Fibroblast of skin of scalp (primary cell): ENCODE data around the gene CLASP1.
"Not testable (repeated sequence)": the region's sequence is repeated elsewhere in the genome, so short reads cannot be mapped to it uniquely, and the experiment has no call there.

Source experiments
- DNase-seq: peaks from one replicate; pipeline ENCODE4 v3.0.0-alpha.2; 2013

CLASP1 gene

DNA sequence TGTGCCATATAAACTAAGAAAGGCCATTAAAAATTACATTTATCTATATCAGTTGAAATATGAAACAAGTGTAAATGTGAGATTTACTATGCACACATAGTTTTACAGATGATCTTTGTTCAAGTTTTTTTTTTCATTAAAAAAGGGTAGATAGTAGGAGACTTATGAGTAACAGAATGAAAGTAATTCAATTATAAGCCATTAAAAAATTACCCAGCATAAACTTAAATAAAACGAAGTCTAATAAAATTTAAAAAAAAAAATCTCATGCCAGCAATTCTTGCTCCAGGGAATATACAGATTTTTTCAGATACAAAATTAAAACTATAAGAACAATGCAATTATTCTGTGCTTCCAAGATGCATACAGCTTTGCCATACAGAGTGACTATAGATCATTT lies 236.9 kb downstream of the CLASP1 start:
- DNase-seq = no peak

DNA sequence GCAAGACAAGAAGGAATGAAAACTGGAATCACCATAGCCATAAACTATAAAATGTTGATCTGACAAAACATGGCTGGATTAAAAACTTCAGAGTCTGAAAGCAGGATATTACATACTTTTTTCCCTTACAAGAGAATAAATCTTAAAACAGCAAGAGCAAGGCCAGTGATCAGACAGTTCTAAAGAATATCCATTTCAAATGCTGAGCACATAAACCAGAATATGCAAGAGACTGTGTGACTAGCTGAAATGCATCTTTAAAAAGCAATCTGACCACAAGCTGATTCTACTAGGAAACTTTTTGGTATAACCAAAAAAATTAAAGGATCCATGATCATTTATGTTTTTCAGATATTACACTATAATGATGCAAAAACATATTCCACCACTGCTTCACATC lies 239.3 kb downstream of the CLASP1 start:
- DNase-seq = no peak

DNA sequence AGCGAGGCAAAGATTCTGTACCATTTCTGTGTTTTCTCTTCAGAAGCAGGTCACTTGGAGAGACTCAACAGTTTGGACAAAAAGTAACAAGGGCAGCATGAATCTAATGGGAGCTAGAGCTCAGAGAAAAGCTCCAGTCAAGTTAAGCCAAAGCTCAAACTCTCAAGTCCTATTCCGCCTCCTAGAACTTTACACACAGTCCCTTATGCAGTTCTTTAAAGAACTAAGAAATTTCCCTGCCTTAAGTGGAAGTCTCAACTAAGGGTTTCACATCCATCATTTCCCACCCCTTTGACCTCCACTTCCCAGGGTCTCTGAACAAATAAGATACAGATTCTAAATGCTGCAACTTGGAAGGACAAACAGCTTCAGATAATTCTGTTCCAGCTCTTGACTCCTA lies 239.9 kb downstream of the CLASP1 start:
- DNase-seq = no peak

DNA sequence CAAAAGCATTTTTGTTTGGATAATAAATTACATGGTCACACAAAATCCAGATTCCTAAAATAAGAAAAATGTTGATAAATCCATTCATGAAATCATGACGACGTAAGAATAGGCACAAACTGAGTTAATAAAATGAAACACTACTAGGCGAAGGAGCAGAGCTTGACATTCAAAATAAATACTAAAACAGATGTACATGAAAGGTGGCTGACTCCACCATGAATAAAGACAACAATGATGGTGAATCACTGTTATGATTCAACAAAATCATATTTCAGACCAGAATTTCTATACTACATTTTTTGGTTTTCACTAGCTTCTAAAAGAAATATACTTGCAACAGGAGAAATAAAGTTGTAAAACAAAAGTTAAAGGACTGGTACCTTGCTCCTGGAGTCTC lies 240.6 kb downstream of the CLASP1 start:
- DNase-seq = no peak

DNA sequence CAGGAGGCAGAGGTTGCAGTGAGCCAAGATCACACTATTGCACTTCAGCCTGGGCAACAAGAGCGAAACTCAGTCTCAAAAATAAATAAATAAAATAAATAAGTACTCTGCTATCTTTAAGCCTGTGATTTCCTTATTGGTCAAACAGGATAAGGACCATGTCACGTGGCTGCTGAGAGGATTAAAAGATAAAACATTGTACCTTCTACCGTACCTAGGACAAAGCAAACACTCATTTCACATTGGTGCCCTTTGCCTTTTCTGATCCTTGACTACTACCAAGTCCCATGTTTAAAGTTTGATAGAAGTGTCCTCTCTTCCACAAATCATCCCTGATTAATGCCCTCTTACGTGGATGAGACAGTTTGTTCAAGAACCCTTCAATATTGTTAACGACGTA lies 244.0 kb downstream of the CLASP1 start:
- no peak for DNase-seq

DNA sequence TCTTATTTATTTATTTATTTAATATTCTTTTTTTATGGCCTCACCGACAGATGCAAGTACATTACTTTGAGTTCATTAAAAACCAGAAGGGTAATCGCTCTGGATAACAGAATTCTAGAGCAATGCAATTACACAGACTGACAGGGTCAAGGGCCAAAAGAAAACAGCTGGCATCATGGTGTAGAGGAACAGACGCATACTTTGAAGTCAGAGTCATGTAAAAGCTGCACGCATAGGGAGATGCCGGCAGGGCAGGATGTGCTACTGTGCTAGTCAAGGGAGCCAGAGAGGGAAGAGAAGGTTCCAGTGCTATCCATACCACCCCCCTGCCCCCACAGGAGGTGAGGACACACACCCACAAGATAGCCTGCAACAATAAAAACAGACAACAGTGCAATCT lies 249.1 kb downstream of the CLASP1 start:
- DNase-seq = peak; percentile 42

DNA sequence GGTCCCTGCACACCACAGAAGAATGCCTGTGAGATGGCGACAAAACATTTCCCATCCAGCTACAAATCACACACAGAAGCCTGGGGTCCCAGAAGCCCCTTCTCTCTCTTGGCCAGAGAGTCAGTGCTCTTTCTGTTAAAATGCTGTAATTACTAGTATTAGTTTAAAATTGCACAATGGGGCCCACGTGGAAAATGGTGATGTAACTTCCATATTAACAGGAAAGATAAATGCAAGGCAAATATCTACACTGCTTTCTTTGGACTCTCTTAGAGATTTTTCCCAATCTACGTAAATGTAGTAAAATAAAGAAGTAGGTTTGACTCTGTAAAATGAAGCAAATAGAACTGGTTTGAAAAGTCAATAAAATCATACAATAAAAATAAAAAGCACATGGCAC lies 250.4 kb downstream of the CLASP1 start:
- DNase-seq = no peak

DNA sequence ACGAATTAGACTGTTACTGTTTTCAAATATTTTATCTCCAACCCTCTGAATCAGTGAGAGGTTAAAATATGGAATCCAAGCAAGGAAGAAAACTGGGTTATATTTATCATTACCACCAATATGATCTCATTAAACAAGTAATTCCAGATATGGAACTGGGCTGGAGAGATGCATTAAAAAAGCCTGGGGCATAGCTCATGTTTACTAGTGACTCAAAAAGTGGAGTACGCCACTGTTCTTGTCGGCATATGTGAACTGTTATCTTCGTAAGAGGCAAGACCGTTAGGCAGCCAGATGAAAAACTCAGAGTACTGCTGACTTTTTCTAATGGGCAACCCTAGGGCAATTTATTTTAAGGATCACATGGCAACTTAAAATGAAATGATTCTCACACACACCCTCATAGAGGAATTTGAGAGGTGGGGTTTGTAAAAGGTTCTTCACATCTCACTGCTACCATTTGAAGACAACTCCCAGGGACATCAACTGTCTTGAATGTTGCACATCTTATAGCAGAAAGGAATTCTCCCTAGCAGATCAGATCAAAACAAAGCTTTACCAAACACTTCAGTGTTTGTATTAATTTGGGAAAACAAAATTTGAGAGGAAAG lies 259.1 kb downstream of the CLASP1 start:
- no peak for DNase-seq

DNA sequence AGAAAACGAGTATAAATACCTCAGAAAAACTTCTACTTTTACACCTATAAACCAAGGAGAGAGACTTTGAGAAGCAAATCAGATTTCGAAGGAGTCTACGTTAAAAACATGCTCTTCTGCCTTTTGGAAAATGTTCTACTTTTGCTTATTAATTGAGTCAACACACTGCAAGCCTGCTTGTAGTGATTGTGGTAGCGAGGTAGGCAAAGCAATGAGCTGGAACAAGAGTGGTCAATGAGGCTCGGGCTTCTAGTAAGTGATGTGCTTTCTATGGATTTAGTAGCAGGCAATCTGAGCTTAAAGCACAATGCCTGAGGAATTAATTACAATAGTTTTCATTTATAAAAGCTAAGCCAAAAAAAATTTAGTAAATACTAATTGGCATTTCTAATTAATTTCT lies 260.9 kb downstream of the CLASP1 start:
- DNase-seq = no peak

DNA sequence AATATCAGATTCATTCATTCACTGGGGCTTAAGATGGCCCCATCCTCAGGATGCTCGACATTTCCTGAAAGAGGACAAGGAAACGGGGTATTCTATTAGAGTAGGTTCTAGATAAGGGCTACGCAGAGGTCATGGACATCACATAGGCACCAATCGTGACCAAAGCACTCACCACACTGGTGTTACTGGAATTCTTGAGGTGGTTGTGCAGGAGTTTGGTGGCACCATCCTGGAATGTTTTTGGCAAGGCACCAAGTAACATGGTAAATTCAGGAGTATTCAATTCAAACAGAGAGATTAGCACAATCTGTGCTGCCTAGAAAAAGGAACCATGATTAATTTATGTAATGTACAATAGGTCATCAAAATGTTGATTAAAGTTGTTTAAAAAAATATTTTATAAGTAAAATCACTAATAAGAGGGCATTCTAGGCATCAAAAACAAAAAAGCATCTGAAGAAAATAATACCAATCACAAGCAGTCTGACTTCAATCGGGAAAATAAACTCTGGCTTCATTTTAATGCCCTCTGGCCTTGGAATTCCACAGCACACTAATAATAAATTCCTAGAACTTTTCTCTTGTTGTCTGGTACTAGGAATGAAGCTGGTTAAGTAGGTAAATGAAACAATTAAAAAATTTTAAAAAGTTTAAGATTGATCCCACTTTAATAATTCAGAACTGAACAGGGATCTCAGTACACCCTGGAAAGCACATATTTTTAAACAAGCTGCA lies 261.5 kb downstream of the CLASP1 start:
- DNase-seq = no peak

DNA sequence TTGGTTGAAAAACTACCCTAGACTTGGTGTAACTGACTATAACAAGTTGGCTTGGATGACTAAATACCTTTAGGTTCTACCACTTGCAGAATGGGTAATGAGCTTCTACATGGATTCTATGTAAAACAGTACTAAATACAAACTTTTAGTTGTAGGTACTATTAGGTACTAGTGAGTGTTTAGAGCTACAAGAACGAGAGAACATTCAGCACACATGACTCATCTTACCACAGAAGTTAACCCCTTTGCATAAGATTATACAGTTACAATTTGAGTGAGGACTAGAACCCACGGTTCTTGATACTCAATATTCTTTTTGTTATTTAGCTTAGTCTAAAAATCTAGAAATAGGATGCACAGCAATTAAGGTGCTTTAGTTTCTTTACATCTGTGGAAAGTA lies 262.6 kb downstream of the CLASP1 start:
- peak; percentile 25 for DNase-seq

DNA sequence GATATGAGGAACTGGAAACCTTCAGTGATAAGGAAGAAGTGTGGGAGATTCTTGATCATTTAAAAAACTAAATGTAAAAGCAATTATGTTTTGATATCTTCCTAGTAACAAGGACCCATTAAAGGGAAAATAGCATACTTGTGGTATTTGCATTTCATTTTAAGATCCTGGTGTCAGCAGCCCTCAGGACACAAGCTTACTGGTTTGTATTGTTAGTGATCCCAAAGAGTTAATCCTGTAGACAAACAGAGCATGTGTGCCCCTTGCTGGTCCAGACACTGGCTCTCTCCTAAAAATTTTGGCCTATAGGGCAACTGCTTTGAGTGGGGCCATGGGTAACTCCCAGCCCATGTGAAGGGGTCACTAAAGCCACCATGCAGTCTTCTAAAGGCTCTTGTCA lies 263.2 kb downstream of the CLASP1 start:
- no peak for DNase-seq

DNA sequence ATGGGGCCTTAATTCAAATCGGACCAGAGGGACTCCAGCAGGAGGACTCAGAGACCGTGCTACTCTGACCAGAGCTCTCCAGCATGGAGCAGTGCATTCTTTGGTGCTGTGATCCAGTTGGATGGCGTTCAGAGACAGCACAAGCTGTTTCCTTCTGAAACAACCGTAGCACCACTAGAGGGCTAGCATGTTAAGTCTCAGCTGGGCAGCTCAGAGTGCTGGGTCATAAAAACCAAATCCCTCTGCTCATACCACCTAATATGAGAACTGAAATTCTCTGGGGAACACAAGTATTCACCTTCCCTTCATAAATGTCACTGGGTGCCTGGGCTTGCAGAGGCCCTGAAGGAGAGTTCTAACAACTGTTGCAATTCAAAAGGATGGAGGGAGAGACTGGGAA lies 266.5 kb downstream of the CLASP1 start:
- DNase-seq = no peak

DNA sequence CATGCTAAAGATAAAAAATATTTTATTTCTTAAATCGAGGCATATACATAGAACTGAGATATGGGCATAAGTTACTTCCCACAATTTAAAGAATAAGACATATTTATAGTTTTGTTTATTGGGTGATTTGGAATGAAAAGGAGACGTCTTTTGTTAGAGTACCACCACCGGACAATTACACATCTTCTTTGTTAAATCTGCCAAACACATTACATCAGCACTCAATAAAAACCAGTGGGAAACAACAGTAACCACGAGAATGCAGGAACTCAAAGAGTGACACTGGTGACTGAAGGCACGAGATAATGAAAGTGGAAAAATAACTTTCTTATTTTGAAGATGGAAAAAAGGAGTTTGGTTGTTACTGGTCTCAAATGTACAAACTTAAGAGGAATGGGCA lies 271.6 kb downstream of the CLASP1 start:
- peak; percentile 18 for DNase-seq

DNA sequence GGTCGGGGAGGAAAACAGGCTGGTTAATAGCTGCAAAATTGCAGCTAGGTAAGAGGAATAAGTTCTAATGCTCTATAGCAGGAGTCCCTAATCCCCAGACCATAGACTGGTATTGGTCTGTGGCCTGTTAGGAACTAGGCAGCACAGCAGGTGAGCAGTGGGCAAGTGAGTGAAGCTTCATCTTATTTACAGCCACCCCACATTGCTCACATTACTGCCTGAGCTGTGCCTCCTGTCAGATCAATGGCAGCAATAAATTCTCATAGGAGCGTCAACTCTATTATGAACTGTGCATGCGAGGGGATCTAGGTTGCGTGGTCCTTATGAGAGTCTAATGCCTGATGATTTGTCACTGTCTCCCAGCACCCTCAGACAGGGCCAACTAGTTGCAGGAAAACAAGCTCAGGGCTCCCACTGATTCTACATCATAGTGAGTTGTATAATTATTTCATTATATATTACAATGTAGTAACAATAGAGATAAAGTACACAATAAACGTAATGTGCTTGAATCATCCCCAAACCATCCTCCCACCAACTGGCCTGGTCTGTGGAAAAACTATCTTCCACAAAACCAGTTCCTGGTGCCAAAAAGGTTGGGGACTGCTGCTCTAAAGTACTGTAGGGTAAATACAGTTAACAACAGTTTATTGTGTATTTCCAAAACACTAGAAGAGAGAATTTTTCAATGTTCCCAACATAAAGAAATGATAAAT lies 272.6 kb downstream of the CLASP1 start:
- no peak for DNase-seq

DNA sequence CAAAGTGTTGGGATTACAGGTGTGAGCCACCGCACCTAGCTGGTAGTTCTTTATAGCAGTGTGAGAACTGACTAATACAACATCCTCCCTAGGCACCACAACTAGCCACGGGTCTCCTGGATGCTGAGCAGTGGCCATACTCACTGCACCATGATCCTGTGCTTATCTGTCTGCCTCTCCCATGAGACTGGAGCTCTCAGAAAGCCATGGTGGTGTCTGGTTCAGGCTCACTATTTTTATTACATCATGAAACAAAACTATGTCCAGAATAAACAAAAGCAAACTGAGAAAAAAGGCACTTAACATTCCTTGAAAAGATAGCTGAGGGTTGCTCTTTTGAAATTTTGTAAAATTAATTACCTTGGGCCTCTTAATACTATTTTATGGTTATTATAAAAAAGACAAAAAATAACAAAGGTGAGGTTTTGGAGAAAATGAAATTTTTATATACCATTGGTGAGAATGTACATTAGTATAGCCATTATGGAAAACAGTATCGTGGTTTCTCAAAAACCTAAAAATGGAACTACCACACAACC lies 273.6 kb downstream of the CLASP1 start:
- peak; percentile 45 for DNase-seq

DNA sequence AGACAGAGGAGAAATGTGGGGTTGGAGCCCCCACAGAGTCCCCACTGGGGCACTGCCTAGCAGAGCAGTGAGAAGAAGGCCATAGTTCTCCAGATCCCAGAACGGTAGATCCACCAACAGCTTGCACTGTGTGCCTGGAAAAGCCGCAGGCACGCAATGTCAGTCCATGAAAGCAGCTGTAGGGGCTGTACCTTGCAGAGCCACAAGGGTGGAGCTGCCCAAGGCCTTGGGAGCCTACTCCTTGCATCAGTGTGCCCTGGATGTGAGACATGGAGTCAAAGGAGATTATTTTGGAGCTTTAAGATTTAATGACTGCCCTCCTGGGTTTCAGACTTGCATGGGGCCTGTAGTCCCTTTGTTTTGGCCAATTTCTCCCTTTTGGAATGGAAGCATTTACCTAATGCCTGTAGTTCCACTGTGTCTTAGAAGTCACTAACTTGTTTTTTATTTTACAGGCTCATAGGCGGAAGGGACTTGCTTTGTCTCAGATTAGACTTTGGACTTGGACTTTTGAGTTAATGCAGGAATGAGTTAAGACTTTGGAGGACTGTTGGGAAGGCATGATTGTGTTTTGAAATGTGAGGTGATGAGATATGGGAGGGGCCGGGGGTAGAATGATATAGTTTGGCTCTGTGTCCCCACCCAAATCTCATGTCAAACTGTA lies 274.7 kb downstream of the CLASP1 start:
- DNase-seq = not testable (repeated sequence)

DNA sequence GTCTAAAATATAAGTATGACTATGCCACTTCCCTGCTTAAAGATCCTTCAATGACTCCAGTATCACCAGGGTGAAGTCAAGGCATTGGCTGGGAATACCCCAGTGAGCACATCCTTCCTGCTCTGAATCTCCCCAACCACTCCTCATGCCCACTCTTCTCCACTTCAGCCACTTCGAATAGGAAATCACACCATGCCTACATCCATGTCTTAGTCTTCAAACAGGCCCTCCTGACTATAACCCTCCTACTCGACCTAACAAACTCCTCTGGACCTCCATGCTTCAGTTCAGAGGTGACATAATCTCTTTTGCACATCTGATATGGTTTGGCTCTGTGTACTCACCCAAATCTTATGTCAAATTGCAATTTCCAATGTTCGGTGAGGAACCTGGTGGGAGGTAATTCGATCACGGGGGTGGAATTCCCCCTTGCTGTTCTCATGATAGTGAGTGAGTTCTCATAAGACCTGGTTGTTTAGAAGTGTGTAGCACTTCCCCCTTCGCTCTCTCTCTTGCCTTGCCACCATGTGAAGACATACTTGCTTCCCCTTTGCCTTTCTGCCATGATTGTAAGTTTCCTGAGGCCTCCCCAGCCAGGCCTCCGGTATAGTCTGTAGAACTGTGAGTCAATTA lies 276.4 kb downstream of the CLASP1 start:
- no peak for DNase-seq

DNA sequence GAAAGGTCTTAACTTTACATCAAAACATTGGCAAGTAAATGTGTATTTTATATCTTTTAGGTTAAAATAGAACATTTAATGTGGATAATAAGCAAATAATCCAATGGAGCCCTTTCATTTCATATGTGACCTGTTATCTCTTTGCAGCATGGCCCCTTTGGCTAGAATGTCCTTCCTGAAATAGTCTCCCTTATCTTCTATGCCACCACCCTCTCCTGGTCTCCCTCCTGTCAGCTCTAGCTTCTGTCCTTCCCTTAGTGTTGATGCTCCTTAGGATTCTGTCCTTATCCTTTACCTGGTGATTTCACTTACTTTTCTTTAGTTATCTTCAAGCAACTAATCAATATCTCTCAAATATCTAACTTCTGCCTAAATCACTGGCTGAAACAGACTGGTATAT lies 277.2 kb downstream of the CLASP1 start:
- DNase-seq = no peak

DNA sequence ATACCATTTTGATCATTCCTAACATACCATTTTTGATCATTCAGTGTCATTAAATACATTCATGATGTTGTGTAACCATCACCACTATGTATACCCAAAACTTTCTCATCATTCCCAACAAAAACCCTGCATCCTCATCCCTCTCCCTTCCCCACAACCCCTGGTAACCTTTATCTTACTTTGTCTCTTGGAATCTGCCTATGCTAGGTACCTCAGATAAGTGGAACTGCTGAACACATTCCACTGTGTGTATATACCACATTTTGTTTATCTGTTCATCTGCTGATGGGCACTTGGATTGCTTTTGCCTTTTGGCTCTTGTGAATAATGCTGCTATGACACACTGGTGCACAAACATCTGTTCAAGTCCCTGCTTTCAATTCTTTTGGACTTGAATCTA lies 280.4 kb downstream of the CLASP1 start:
- DNase-seq = peak; percentile 29

DNA sequence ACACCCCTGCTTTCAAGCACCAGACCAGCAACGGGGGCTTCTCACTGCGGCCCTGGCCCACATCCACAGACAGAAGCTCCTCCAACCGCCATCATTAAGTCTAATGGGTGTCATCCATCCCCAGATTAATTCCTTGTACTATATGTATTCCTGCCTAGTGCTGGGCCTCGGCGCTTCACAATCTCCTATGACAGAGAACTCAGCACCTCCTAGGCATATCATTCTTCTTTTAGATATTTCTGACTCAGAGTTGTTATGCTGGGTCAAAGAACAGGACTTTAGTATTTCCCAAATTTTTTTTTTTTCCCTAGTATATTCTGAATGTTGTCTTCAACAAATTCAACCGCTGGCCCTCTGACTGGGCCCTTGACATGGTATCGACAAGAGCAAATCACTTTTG lies 281.1 kb downstream of the CLASP1 start:
- DNase-seq = no peak

DNA sequence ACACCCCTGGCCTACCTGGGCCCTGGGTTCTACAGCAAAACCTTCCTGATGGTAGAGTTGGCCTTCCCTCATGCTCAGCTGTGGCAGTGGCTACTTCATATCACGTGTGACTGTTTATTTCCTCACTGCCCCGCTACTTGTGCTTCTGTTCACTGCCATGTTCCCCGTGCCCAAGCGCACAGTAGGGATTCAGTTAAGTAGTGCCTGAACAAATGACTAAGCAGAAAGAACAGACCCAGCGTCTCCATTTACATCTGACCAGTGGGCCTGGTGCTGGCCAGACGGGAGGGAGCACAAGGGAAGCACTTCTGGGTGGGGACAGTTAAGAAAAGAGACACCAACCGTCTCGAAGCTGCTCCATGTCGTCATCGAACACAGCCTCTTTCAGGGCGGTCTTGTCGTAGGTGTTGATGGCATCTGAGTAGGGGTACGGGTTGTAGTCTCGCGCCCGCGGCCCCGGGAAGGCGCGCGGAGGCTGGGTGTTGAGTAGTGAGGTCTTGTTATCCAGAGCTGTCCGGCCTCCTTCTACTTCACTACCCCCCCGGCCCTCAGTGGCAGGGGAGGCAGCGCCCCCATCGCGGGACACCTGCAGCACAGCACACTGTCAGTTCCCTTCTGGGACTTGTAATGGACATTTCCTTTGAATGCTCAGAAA lies 281.9 kb downstream of the CLASP1 start:
- DNase-seq = no peak
